Endothelial cell of umbilical vein (primary cell): ENCODE data around the gene KIF25. TPM values are rescaled to one million over a fixed set of nuclear protein-coding genes. Genes with fewer than 3 reads are reported as not detected.

Experiments used
- BruUV-seq: library from RNA; stranded (reverse); fragments of 400-500 nt; replicated peaks from 2 replicates; lab custom pipeline; 2021; lab: Mats Ljungman, UMichigan
- CTCF ChIA-PET: fragments of 300-600, 350-600 bp; sonication (Branson Sonifier 250); formaldehyde crosslinking; loops from one replicate; lab custom pipeline; 2021; ENCODE audit warnings: antibody characterized with exemption, inconsistent platforms; lab: Charles Lee
- POLR2A ChIA-PET: fragments of 300-600, 350-600 bp; sonication (Branson Sonifier 250); formaldehyde crosslinking; loops from one replicate; lab custom pipeline; 2021; ENCODE audit warnings: antibody characterized with exemption, inconsistent platforms; lab: Charles Lee
- DNase-seq: peaks from one replicate; pipeline ENCODE4 v3.0.0-alpha.2; 2011; ENCODE audit warnings: low read depth, low spot score
- FAIRE-seq: peaks from 2 replicates; lab custom pipeline; 2011; peaks lifted over from hg19 to GRCh38; lab: Jason Lieb, UNC
- H2AFZ ChIP-seq: 2 replicates; pipeline ENCODE4 v1.6.0; 2012; ENCODE audit warnings: low read depth, low read length, control low read depth, inconsistent platforms
- H3K27ac ChIP-seq: 2 replicates; pipeline ENCODE4 v1.5.1; 2011; ENCODE audit warnings: low read depth, mild to moderate bottlenecking, control low read depth, low read length, moderate library complexity; ENCODE audit not compliant: insufficient read depth
- H3K27me3 ChIP-seq, 2 experiments: 2 replicates each; pipeline versions ENCODE4 v1.6.0 to v1.6.1; 2011; ENCODE audit warnings: low read length in 2 of 2, mixed read lengths in 1 of 2; ENCODE audit not compliant: control insufficient read depth in 2 of 2, insufficient read depth in 2 of 2
- H3K36me3 ChIP-seq, 2 experiments: 2 replicates in 1 of 2; 3 replicates in 1 of 2; pipeline ENCODE4 v1.5.1; 2011; ENCODE audit warnings: low read length in 2 of 2, mild to moderate bottlenecking in 1 of 2, moderate library complexity in 1 of 2; ENCODE audit not compliant: control insufficient read depth in 2 of 2, insufficient read depth in 2 of 2; ENCODE audit errors: extremely low read depth in 1 of 2
- H3K4me1 ChIP-seq: 3 replicates; pipeline ENCODE4 v1.5.1; 2011; ENCODE audit warnings: mild to moderate bottlenecking, low read length; ENCODE audit not compliant: control insufficient read depth, insufficient read depth; ENCODE audit errors: extremely low read depth
- H3K4me2 ChIP-seq: 2 replicates; pipeline ENCODE4 v1.6.1; 2011; ENCODE audit warnings: low read length, control low read depth, mixed read lengths; ENCODE audit not compliant: insufficient read depth
- H3K4me3 ChIP-seq, 3 experiments: fragments of 200-600 bp in 1 of 3; sonication (generic), shearing (Covaris generic) in 1 of 3; replicated peaks in 1 of 3; 2 replicates each; pipeline ENCODE4 v1.5.1; 2011 to 2016; ENCODE audit warnings: control low read depth in 3 of 3, low read length in 3 of 3, mild to moderate bottlenecking in 2 of 3, inconsistent platforms in 1 of 3, low read depth in 1 of 3, moderate library complexity in 1 of 3; ENCODE audit not compliant: insufficient read depth in 1 of 3
- H3K79me2 ChIP-seq: 2 replicates; pipeline ENCODE4 v1.6.0; 2012; ENCODE audit warnings: low read length, inconsistent platforms; ENCODE audit not compliant: control insufficient read depth, insufficient read depth
- H3K9ac ChIP-seq: replicated peaks from 2 replicates; pipeline ENCODE3; 2011; ENCODE audit warnings: low read length, control low read depth; ENCODE audit not compliant: insufficient read depth; ENCODE audit errors: extremely low read depth
- H3K9me1 ChIP-seq: replicated peaks from 3 replicates; pipeline ENCODE4 v1.6.0; 2011; ENCODE audit warnings: mild to moderate bottlenecking, low read length; ENCODE audit not compliant: control insufficient read depth, insufficient read depth; ENCODE audit errors: extremely low read depth
- H3K9me3 ChIP-seq: replicated peaks from 2 replicates; pipeline ENCODE4 v1.5.1; 2012; ENCODE audit warnings: low read length, inconsistent platforms; ENCODE audit not compliant: control insufficient read depth, insufficient read depth
- H4K20me1 ChIP-seq: replicated peaks from 2 replicates; pipeline ENCODE3; 2011; ENCODE audit warnings: mild to moderate bottlenecking, low read length; ENCODE audit not compliant: control insufficient read depth, insufficient read depth; ENCODE audit errors: extremely low read depth
- EZH2 ChIP-seq: IDR thresholded peaks from 2 replicates; pipeline ENCODE4 v1.6.1; 2012; ENCODE audit warnings: borderline replicate concordance, low read depth, mild to moderate bottlenecking, moderate library complexity, low read length, inconsistent platforms; ENCODE audit not compliant: severe bottlenecking
- FOS ChIP-seq: IDR thresholded peaks from 2 replicates; pipeline ENCODE4 v1.6.1; 2011; ENCODE audit warnings: mild to moderate bottlenecking, low read length, moderate library complexity, borderline replicate concordance; ENCODE audit not compliant: insufficient read depth
- GATA2 ChIP-seq: IDR thresholded peaks from 2 replicates; pipeline ENCODE4 v1.7.0; 2011; ENCODE audit warnings: low read depth, mild to moderate bottlenecking, moderate library complexity, mixed read lengths, low read length; ENCODE audit not compliant: insufficient read length, insufficient read depth
- JUN ChIP-seq: IDR thresholded peaks from 2 replicates; pipeline ENCODE4 v1.6.1; 2011; ENCODE audit warnings: borderline replicate concordance, low read depth; ENCODE audit not compliant: insufficient read length, insufficient read depth
- MYC ChIP-seq: IDR thresholded peaks from one replicate; pipeline ENCODE4 v1.6.1; 2011; ENCODE audit warnings: mild to moderate bottlenecking, low read depth, low read length
- POLR2A ChIP-seq: IDR thresholded peaks from 2 replicates; pipeline ENCODE4 v1.6.1; 2012; ENCODE audit warnings: low read depth, mild to moderate bottlenecking, control low read depth, low read length
- POLR2AphosphoS5 ChIP-seq: IDR thresholded peaks from 2 replicates; pipeline ENCODE4 v1.6.1; 2012; ENCODE audit warnings: low read depth, mild to moderate bottlenecking, control low read depth, low read length, moderate library complexity; ENCODE audit not compliant: insufficient read depth
- dilution Hi-C: fragments of 300-500 bp; cut with MboI; formaldehyde crosslinking; loops from one replicate; pipeline ENCODE4 v1.15.0; 2019; ENCODE audit warnings: low sequenced_read_pairs; ENCODE audit not compliant: extremely low pct_ligation_motif_present
- intact Hi-C: fragments of 100-400 bp; cut with micrococcal nuclease; formaldehyde crosslinking; loops from one replicate; pipeline ENCODE4 v1.10.0; 2022
- polyA plus RNA-seq, 4 experiments: library from polyadenylated mRNA; depleted of rRNA in 3 of 4; stranded (reverse) in 3 of 4; unstranded in 1 of 4; fragments of >200 nt; gene quantifications; 2 replicates each; pipeline versions ENCODE4 v1.2.1 to v1.2.3, GENCODE V29; 2011 to 2012; ENCODE audit warnings: missing spikeins in 1 of 4
- total RNA-seq: library from RNA; stranded (reverse); gene quantifications from 2 replicates; pipeline ENCODE4 v1.2.3, GENCODE V29; 2021
- TF ChIP-seq, protein P1 (sequence below), 2 donors: IDR thresholded peaks; 1 replicate in 1 of 2; 2 replicates in 1 of 2; pipeline ENCODE4 v1.5.1; 2011; ENCODE audit warnings: low read length in 2 of 2, mild to moderate bottlenecking in 2 of 2, moderate library complexity in 2 of 2, control low read depth in 1 of 2, inconsistent platforms in 1 of 2, low read depth in 1 of 2; ENCODE audit not compliant: insufficient read depth in 1 of 2; ENCODE audit errors: extremely low read depth in 1 of 2
- TF ChIP-seq, protein P2 (sequence below): IDR thresholded peaks from 2 replicates; pipeline ENCODE4 v1.6.1; 2011; ENCODE audit not compliant: insufficient read depth, insufficient read length

The KIF25 gene
- total and polyA plus RNA-seq, 2 donors (not counting 3 experiments of a cell fraction or from before 2014, with no cell fraction given), result not detected

DNA sequence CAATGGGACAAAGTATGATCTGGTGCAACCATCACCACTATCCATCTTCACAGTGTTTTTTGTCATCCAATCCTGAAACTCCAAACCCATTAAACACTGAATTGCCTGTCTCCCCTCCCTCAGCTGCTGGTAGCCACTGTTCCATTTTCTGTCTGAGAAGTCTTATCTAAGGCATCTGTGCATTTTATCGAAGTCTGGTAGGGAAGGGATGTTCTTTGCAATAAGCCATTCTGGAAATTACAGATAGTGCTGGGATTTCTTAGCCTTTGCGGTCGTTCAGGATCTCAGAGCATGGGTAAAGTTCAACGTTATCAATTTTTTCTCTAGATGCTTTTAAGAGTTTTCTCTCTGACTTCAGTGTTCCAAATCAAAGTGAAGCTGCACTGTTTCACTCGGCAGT, 24.1 kb downstream of the KIF25 start:
- dilution Hi-C loops (no loop called here), intact Hi-C loops (no loop called here)
- H3K4me2 ChIP-seq, result no peak overlapping the region
- no peaks in the 10 kb centered on the region for H3K4me1 ChIP-seq
- TF ChIP-seq EZH2, result no peak
- no peak for TF ChIP-seq JUN
- TF ChIP-seq POLR2A, result no peak
- TF ChIP-seq FOS, result no peak
- TF ChIP-seq, protein P1, sequence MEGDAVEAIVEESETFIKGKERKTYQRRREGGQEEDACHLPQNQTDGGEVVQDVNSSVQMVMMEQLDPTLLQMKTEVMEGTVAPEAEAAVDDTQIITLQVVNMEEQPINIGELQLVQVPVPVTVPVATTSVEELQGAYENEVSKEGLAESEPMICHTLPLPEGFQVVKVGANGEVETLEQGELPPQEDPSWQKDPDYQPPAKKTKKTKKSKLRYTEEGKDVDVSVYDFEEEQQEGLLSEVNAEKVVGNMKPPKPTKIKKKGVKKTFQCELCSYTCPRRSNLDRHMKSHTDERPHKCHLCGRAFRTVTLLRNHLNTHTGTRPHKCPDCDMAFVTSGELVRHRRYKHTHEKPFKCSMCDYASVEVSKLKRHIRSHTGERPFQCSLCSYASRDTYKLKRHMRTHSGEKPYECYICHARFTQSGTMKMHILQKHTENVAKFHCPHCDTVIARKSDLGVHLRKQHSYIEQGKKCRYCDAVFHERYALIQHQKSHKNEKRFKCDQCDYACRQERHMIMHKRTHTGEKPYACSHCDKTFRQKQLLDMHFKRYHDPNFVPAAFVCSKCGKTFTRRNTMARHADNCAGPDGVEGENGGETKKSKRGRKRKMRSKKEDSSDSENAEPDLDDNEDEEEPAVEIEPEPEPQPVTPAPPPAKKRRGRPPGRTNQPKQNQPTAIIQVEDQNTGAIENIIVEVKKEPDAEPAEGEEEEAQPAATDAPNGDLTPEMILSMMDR (IDR thresholded peaks at IDR 0.05; ENCODE audit: extremely low read depth in 1 of 2, insufficient read depth in 1 of 2, low read depth in 1 of 2, low read length in 2 of 2), result no peak
- TF ChIP-seq MYC, result no peak
- TF ChIP-seq, protein P2, sequence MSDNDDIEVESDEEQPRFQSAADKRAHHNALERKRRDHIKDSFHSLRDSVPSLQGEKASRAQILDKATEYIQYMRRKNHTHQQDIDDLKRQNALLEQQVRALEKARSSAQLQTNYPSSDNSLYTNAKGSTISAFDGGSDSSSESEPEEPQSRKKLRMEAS, result no peak
- TF ChIP-seq POLR2AphosphoS5, result no peak
- no peak for TF ChIP-seq GATA2
- CTCF ChIA-PET, result no interaction called here
- no peak for DNase-seq
- H3K4me3 ChIP-seq, result no peak overlapping the region
- no peaks in the 10 kb centered on the region for H4K20me1 ChIP-seq
- peaks cover 0 to 3% of the 10 kb centered on the region in 2 experiments for H3K27me3 ChIP-seq
- POLR2A ChIA-PET, result no interaction called here
- H3K36me3 ChIP-seq, result no peaks in the 10 kb centered on the region
- no peak overlapping the region for H3K27ac ChIP-seq
- no peaks in the 10 kb centered on the region for H3K9me1 ChIP-seq
- H3K9me3 ChIP-seq, result no peaks in the 10 kb centered on the region
- FAIRE-seq, result no peak
- H3K9ac ChIP-seq, result no peak overlapping the region
- no TSS peak for BruUV-seq
- no peak overlapping the region for H2AFZ ChIP-seq
- no peaks in the 10 kb centered on the region for H3K79me2 ChIP-seq
